ENCODE results near the gene SLC11A2.

DNA sequence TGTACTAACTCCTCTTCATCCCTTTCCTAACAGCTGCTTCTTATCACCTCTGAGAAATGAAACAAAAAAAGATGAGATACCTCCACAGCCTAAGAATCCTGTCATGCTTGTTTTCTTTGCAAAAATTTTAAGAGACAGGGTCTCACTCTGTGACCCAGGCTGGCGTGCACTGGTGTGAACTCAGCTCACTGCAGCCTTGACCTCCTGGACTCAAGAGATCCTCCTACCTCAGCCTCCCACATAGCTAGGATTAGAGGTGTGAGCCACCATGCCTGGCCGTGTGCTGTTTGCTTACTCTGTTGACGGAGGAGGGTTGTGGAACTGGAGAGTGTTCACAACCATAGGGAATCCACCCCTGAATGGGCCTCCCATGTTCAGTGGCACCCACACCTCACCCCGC lies 41.0 kb upstream of the SLC11A2 start:
- TF ChIP-seq EZH2 (IDR thresholded peaks at IDR 0.05; ENCODE audit: borderline replicate concordance, low read length) = no peak
- no peak for TF ChIP-seq CTCF (IDR thresholded peaks at IDR 0.05; ENCODE audit: low read length)
